Endothelial cell of umbilical vein (primary cell): ENCODE results near the gene PRXL2B. TPM values are rescaled to one million over a fixed set of nuclear protein-coding genes. Genes with fewer than 3 reads are reported as not detected.

Experiments used
- BruUV-seq: library from RNA; stranded (reverse); fragments of 400-500 nt; replicated peaks from 2 replicates; lab custom pipeline; 2021; lab: Mats Ljungman, UMichigan
- CTCF ChIA-PET: fragments of 300-600, 350-600 bp; sonication (Branson Sonifier 250); formaldehyde crosslinking; loops from one replicate; lab custom pipeline; 2021; ENCODE audit warnings: antibody characterized with exemption, inconsistent platforms; lab: Charles Lee
- POLR2A ChIA-PET: fragments of 300-600, 350-600 bp; sonication (Branson Sonifier 250); formaldehyde crosslinking; loops from one replicate; lab custom pipeline; 2021; ENCODE audit warnings: antibody characterized with exemption, inconsistent platforms; lab: Charles Lee
- DNase-seq: peaks from one replicate; pipeline ENCODE4 v3.0.0-alpha.2; 2011; ENCODE audit warnings: low read depth, low spot score
- FAIRE-seq: peaks from 2 replicates; lab custom pipeline; 2011; peaks lifted over from hg19 to GRCh38; lab: Jason Lieb, UNC
- H2AFZ ChIP-seq: 2 replicates; pipeline ENCODE4 v1.6.0; 2012; ENCODE audit warnings: low read depth, low read length, control low read depth, inconsistent platforms
- H3K27ac ChIP-seq: 2 replicates; pipeline ENCODE4 v1.5.1; 2011; ENCODE audit warnings: low read depth, mild to moderate bottlenecking, control low read depth, low read length, moderate library complexity; ENCODE audit not compliant: insufficient read depth
- H3K27me3 ChIP-seq, 2 experiments: 2 replicates each; pipeline versions ENCODE4 v1.6.0 to v1.6.1; 2011; ENCODE audit warnings: low read length in 2 of 2, mixed read lengths in 1 of 2; ENCODE audit not compliant: control insufficient read depth in 2 of 2, insufficient read depth in 2 of 2
- H3K36me3 ChIP-seq, 2 experiments: 2 replicates in 1 of 2; 3 replicates in 1 of 2; pipeline ENCODE4 v1.5.1; 2011; ENCODE audit warnings: low read length in 2 of 2, mild to moderate bottlenecking in 1 of 2, moderate library complexity in 1 of 2; ENCODE audit not compliant: control insufficient read depth in 2 of 2, insufficient read depth in 2 of 2; ENCODE audit errors: extremely low read depth in 1 of 2
- H3K4me1 ChIP-seq: 3 replicates; pipeline ENCODE4 v1.5.1; 2011; ENCODE audit warnings: mild to moderate bottlenecking, low read length; ENCODE audit not compliant: control insufficient read depth, insufficient read depth; ENCODE audit errors: extremely low read depth
- H3K4me2 ChIP-seq: 2 replicates; pipeline ENCODE4 v1.6.1; 2011; ENCODE audit warnings: low read length, control low read depth, mixed read lengths; ENCODE audit not compliant: insufficient read depth
- H3K4me3 ChIP-seq, 3 experiments: fragments of 200-600 bp in 1 of 3; sonication (generic), shearing (Covaris generic) in 1 of 3; replicated peaks in 1 of 3; 2 replicates each; pipeline ENCODE4 v1.5.1; 2011 to 2016; ENCODE audit warnings: control low read depth in 3 of 3, low read length in 3 of 3, mild to moderate bottlenecking in 2 of 3, inconsistent platforms in 1 of 3, low read depth in 1 of 3, moderate library complexity in 1 of 3; ENCODE audit not compliant: insufficient read depth in 1 of 3
- H3K79me2 ChIP-seq: 2 replicates; pipeline ENCODE4 v1.6.0; 2012; ENCODE audit warnings: low read length, inconsistent platforms; ENCODE audit not compliant: control insufficient read depth, insufficient read depth
- H3K9ac ChIP-seq: replicated peaks from 2 replicates; pipeline ENCODE3; 2011; ENCODE audit warnings: low read length, control low read depth; ENCODE audit not compliant: insufficient read depth; ENCODE audit errors: extremely low read depth
- H3K9me1 ChIP-seq: replicated peaks from 3 replicates; pipeline ENCODE4 v1.6.0; 2011; ENCODE audit warnings: mild to moderate bottlenecking, low read length; ENCODE audit not compliant: control insufficient read depth, insufficient read depth; ENCODE audit errors: extremely low read depth
- H3K9me3 ChIP-seq: replicated peaks from 2 replicates; pipeline ENCODE4 v1.5.1; 2012; ENCODE audit warnings: low read length, inconsistent platforms; ENCODE audit not compliant: control insufficient read depth, insufficient read depth
- H4K20me1 ChIP-seq: replicated peaks from 2 replicates; pipeline ENCODE3; 2011; ENCODE audit warnings: mild to moderate bottlenecking, low read length; ENCODE audit not compliant: control insufficient read depth, insufficient read depth; ENCODE audit errors: extremely low read depth
- CTCF ChIP-seq, 2 donors: IDR thresholded peaks; 1 replicate in 1 of 2; 2 replicates in 1 of 2; pipeline ENCODE4 v1.5.1; 2011; ENCODE audit warnings: low read length in 2 of 2, mild to moderate bottlenecking in 2 of 2, moderate library complexity in 2 of 2, control low read depth in 1 of 2, inconsistent platforms in 1 of 2, low read depth in 1 of 2; ENCODE audit not compliant: insufficient read depth in 1 of 2; ENCODE audit errors: extremely low read depth in 1 of 2
- EZH2 ChIP-seq: IDR thresholded peaks from 2 replicates; pipeline ENCODE4 v1.6.1; 2012; ENCODE audit warnings: borderline replicate concordance, low read depth, mild to moderate bottlenecking, moderate library complexity, low read length, inconsistent platforms; ENCODE audit not compliant: severe bottlenecking
- FOS ChIP-seq: IDR thresholded peaks from 2 replicates; pipeline ENCODE4 v1.6.1; 2011; ENCODE audit warnings: mild to moderate bottlenecking, low read length, moderate library complexity, borderline replicate concordance; ENCODE audit not compliant: insufficient read depth
- GATA2 ChIP-seq: IDR thresholded peaks from 2 replicates; pipeline ENCODE4 v1.7.0; 2011; ENCODE audit warnings: low read depth, mild to moderate bottlenecking, moderate library complexity, mixed read lengths, low read length; ENCODE audit not compliant: insufficient read length, insufficient read depth
- JUN ChIP-seq: IDR thresholded peaks from 2 replicates; pipeline ENCODE4 v1.6.1; 2011; ENCODE audit warnings: borderline replicate concordance, low read depth; ENCODE audit not compliant: insufficient read length, insufficient read depth
- MAX ChIP-seq: IDR thresholded peaks from 2 replicates; pipeline ENCODE4 v1.6.1; 2011; ENCODE audit not compliant: insufficient read depth, insufficient read length
- MYC ChIP-seq: IDR thresholded peaks from one replicate; pipeline ENCODE4 v1.6.1; 2011; ENCODE audit warnings: mild to moderate bottlenecking, low read depth, low read length
- POLR2A ChIP-seq: IDR thresholded peaks from 2 replicates; pipeline ENCODE4 v1.6.1; 2012; ENCODE audit warnings: low read depth, mild to moderate bottlenecking, control low read depth, low read length
- POLR2AphosphoS5 ChIP-seq: IDR thresholded peaks from 2 replicates; pipeline ENCODE4 v1.6.1; 2012; ENCODE audit warnings: low read depth, mild to moderate bottlenecking, control low read depth, low read length, moderate library complexity; ENCODE audit not compliant: insufficient read depth
- dilution Hi-C: fragments of 300-500 bp; cut with MboI; formaldehyde crosslinking; loops from one replicate; pipeline ENCODE4 v1.15.0; 2019; ENCODE audit warnings: low sequenced_read_pairs; ENCODE audit not compliant: extremely low pct_ligation_motif_present
- intact Hi-C: fragments of 100-400 bp; cut with micrococcal nuclease; formaldehyde crosslinking; loops from one replicate; pipeline ENCODE4 v1.10.0; 2022
- polyA plus RNA-seq, 4 experiments: library from polyadenylated mRNA; depleted of rRNA in 3 of 4; stranded (reverse) in 3 of 4; unstranded in 1 of 4; fragments of >200 nt; gene quantifications; 2 replicates each; pipeline versions ENCODE4 v1.2.1 to v1.2.3, GENCODE V29; 2011 to 2012; ENCODE audit warnings: missing spikeins in 1 of 4
- total RNA-seq: library from RNA; stranded (reverse); gene quantifications from 2 replicates; pipeline ENCODE4 v1.2.3, GENCODE V29; 2021

The PRXL2B gene
- total and polyA plus RNA-seq, 2 donors (not counting 3 experiments of a cell fraction or from before 2014, with no cell fraction given): 29.6 to 55.8 TPM

- H3K9ac ChIP-seq: no peak overlapping the region
- POLR2A ChIA-PET: no interaction called here
- no peak overlapping the region for H3K4me2 ChIP-seq
- H3K27me3 ChIP-seq: no peaks in the 10 kb centered on the region
- H3K9me3 ChIP-seq: peaks cover 1% of the 10 kb centered on the region
- dilution Hi-C loops: no loop called here
- DNase-seq (no peak), FAIRE-seq (no peak)
- no peaks in the 10 kb centered on the region for H4K20me1 ChIP-seq
- no TSS peak for BruUV-seq
- H3K27ac ChIP-seq: no peak overlapping the region
- H3K79me2 ChIP-seq: no peaks in the 10 kb centered on the region
- H3K36me3 ChIP-seq: no peaks in the 10 kb centered on the region
- CTCF ChIA-PET: no interaction called here
- H3K4me3 ChIP-seq: no peak overlapping the region
- no peaks in the 10 kb centered on the region for H3K9me1 ChIP-seq
- intact Hi-C loops: no loop called here
- TF ChIP-seq POLR2A (no peak), CTCF (IDR thresholded peaks at IDR 0.05; ENCODE audit: extremely low read depth in 1 of 2, insufficient read depth in 1 of 2, low read depth in 1 of 2, low read length in 2 of 2) (no peak), MYC (no peak), FOS (no peak), GATA2 (no peak), POLR2AphosphoS5 (no peak), EZH2 (no peak), MAX (no peak), JUN (no peak)
- no peak overlapping the region for H2AFZ ChIP-seq
- H3K4me1 ChIP-seq: peaks cover 8% of the 10 kb centered on the region
Measured at GRCh38 chr1:2638466-2639115, 52.0 kb downstream of the PRXL2B start.
